Right renal pelvis (tissue), 4 donors: ENCODE data around the gene HHIP. TPM values are rescaled to one million over a fixed set of nuclear protein-coding genes. Genes with fewer than 3 reads are reported as not detected.
A peak's percentile ranks its signal among the peaks of the same experiment; 100 is the strongest.
"Not testable (repeated sequence)": the region's sequence is repeated elsewhere in the genome, so short reads cannot be mapped to it uniquely, and the experiment has no call there.

Source experiments
- DNase-seq, 4 donors: peaks; one replicate each; pipeline ENCODE4 v3.0.0-alpha.2; 2013; ENCODE audit warnings: low read depth in 4 of 4, low spot score in 3 of 4, missing footprints in 1 of 4
- polyA plus RNA-seq, 4 donors: library from polyadenylated mRNA; unstranded; fragments of 120-200 nt; gene quantifications; one replicate each; pipeline ENCODE4 v1.2.1, GENCODE V29; 2013; ENCODE audit not compliant: insufficient read length in 4 of 4

The HHIP gene
- polyA plus RNA-seq, 4 donors, result 2.5 to 3.0 (median 2.7) TPM

- no peak for DNase-seq
These were observed 103.0 kb downstream of the HHIP start for GRCh38 chr4:144748814-144749555.

DNA sequence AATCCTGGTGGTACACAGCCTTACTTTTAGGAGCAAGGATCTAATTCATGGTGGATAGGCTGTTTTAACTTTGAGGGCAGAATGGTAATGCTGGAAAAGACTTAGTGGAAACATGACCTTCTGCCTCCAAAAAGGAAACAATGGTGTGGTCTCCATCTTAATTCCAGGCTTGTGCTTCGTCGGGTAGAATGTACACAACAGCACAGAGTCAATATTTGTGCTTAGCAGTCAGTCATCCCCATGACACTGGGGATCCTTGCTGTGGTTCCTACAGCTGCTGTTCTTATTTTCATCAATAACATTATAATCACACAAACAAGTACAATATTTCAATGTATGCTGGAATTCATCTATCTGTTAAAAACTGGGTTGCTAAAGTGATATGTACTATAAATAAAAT is 104.4 kb downstream of the HHIP start:
- DNase-seq, result no peak

GRCh38 chr4:144754562-144755410 is 108.8 kb downstream of the HHIP start:
- no peak for DNase-seq

GRCh38 chr4:144757969-144758368 is 112.0 kb downstream of the HHIP start:
- DNase-seq, result no peak

GRCh38 chr4:144768809-144769208 is 122.9 kb downstream of the HHIP start:
- DNase-seq, result not testable (repeated sequence)

DNA sequence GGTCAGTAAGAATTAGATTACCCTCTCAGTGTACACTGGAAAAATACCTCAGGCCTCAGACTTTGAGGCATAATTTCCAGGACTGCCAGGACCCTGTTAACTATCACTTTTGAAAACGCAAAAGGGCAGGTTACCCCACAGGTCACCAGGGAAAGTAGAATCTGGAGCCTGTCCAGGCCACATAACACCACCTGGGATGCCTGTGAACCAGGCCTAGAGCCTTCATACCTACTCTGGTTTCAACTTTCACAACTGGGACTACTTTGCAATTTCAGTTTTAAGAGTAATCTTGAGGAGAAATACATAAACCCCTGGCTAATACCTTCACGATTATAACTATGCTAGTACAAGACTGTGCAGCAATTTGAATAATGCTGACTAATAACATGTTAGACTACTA is 132.4 kb downstream of the HHIP start:
- no peak for DNase-seq

GRCh38 chr4:144782345-144782744 is 136.4 kb downstream of the HHIP start:
- no peak for DNase-seq

- DNase-seq, result no peak
These were observed 140.0 kb downstream of the HHIP start for GRCh38 chr4:144785961-144786360.

- DNase-seq, result peak; percentile 20 to 36 (median 28)
These were observed 141.7 kb downstream of the HHIP start for GRCh38 chr4:144787365-144788258.

DNA sequence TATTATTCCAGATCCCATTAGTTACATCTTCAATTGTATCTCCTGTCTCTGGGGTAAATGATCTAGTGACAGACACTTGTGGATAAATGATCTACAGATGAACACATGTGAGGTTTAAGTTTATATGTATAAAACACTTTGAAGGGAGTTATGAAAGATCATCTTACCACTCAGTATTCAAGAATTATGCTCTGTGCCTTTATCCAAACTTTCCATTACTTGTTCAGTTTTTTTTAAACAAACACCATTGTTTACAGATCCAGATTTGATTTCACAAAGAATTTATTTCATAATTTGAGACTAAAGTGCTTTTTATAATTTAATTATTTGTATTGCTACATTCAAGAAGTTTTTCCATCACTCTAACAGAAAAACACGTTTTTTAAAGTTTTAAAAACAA is 142.5 kb downstream of the HHIP start:
- no peak for DNase-seq

DNA sequence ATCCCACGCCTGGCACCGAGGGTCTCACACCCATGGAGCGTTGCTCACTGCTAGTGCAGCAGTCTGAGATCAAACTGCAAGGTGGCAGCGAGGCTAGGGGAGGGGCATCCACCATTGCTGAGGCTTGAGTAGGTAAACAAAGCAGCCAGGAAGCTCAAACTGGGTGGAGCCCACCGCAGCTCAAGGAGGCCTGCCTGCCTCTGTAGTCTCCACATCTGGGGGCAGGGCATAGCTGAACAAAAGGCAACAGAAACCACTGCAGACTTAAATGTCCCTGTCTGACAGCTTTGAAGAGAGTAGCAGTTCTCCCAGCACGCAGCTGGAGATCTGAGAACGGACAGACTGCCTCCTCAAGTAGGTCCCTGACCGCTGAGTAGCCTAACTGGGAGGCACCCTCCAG is 146.0 kb downstream of the HHIP start:
- DNase-seq, result not testable (repeated sequence)
